Astrocyte (in vitro differentiated cells and primary cell): ENCODE results near the gene PPP1R15B. TPM values are rescaled to one million over a fixed set of nuclear protein-coding genes. Genes with fewer than 3 reads are reported as not detected.

Source experiments
- DNase-seq: peaks from one replicate; pipeline ENCODE4 v3.0.0-alpha.2; 2010; ENCODE audit warnings: low read depth
- FAIRE-seq: peaks from 2 replicates; lab custom pipeline; 2011; peaks lifted over from hg19 to GRCh38; lab: Jason Lieb, UNC
- H2AFZ ChIP-seq: 2 replicates; pipeline ENCODE4 v1.6.0; 2012; ENCODE audit warnings: low read depth, low read length, inconsistent platforms
- H3K27ac ChIP-seq: 2 replicates; pipeline ENCODE4 v1.5.1; 2011; ENCODE audit warnings: low read depth, low read length, inconsistent platforms
- H3K27me3 ChIP-seq: 2 replicates; pipeline ENCODE4 v1.6.0; 2011; ENCODE audit warnings: low read length, inconsistent platforms; ENCODE audit not compliant: insufficient read depth
- H3K36me3 ChIP-seq: 2 replicates; pipeline ENCODE4 v1.5.1; 2011; ENCODE audit warnings: low read length, inconsistent platforms; ENCODE audit not compliant: insufficient read depth
- H3K4me1 ChIP-seq: 2 replicates; pipeline ENCODE4 v1.5.1; 2011; ENCODE audit warnings: low read length, inconsistent platforms; ENCODE audit not compliant: insufficient read depth
- H3K4me2 ChIP-seq: 2 replicates; pipeline ENCODE4 v1.6.0; 2012; ENCODE audit warnings: low read length, inconsistent platforms
- H3K4me3 ChIP-seq: 2 replicates; pipeline ENCODE4 v1.5.1; 2011; ENCODE audit warnings: low read depth, mild to moderate bottlenecking, low read length, inconsistent platforms; ENCODE audit not compliant: insufficient read depth
- H3K79me2 ChIP-seq: 2 replicates; pipeline ENCODE4 v1.6.0; 2012; ENCODE audit warnings: mild to moderate bottlenecking, low read length, inconsistent platforms; ENCODE audit not compliant: insufficient read depth
- H3K9ac ChIP-seq: 2 replicates; pipeline ENCODE4 v1.6.0; 2012; ENCODE audit warnings: mild to moderate bottlenecking, low read length, inconsistent platforms
- H3K9me3 ChIP-seq: 2 replicates; pipeline ENCODE4 v1.5.1; 2012; ENCODE audit warnings: low read depth, mild to moderate bottlenecking, low read length, inconsistent platforms; ENCODE audit not compliant: insufficient read depth
- H4K20me1 ChIP-seq: 2 replicates; pipeline ENCODE4 v1.6.0; 2012; ENCODE audit warnings: low read length, inconsistent platforms; ENCODE audit not compliant: insufficient read depth
- H3K27ac Mint-ChIP-seq: one replicate; pipeline ENCODE4 v1.8.0; 2021; ENCODE audit warnings: mild to moderate bottlenecking, mixed read lengths; ENCODE audit not compliant: unreplicated experiment
- H3K27me3 Mint-ChIP-seq: one replicate; pipeline ENCODE4 v1.8.0; 2021; ENCODE audit warnings: low read depth, mixed read lengths; ENCODE audit not compliant: unreplicated experiment
- H3K36me3 Mint-ChIP-seq: one replicate; pipeline ENCODE4 v1.8.0; 2021; ENCODE audit warnings: low read depth, mixed read lengths; ENCODE audit not compliant: unreplicated experiment
- H3K4me1 Mint-ChIP-seq: one replicate; pipeline ENCODE4 v1.8.0; 2021; ENCODE audit warnings: low read depth, mixed read lengths; ENCODE audit not compliant: unreplicated experiment
- H3K4me3 Mint-ChIP-seq: one replicate; pipeline ENCODE4 v1.8.0; 2021; ENCODE audit warnings: mild to moderate bottlenecking, moderate library complexity, mixed read lengths; ENCODE audit not compliant: unreplicated experiment
- H3K9me3 Mint-ChIP-seq: one replicate; pipeline ENCODE4 v1.8.0; 2021; ENCODE audit warnings: mild to moderate bottlenecking, mixed read lengths; ENCODE audit not compliant: unreplicated experiment
- EZH2 ChIP-seq: IDR thresholded peaks from 2 replicates; pipeline ENCODE4 v1.6.1; 2012; ENCODE audit warnings: mild to moderate bottlenecking, low read length, inconsistent platforms; ENCODE audit not compliant: insufficient read depth
- total RNA-seq: library from RNA; stranded (reverse); gene quantifications from 2 replicates; pipeline ENCODE4 v1.2.1, GENCODE V29; 2021
- TF ChIP-seq, protein P1 (sequence below): IDR thresholded peaks from 2 replicates; pipeline ENCODE4 v1.5.1; 2011; ENCODE audit warnings: low read depth, mild to moderate bottlenecking, inconsistent platforms, low read length, moderate library complexity; ENCODE audit not compliant: insufficient read depth

PPP1R15B gene
- total RNA-seq, 1 donor from 2014 or later = 38.8 TPM

DNA sequence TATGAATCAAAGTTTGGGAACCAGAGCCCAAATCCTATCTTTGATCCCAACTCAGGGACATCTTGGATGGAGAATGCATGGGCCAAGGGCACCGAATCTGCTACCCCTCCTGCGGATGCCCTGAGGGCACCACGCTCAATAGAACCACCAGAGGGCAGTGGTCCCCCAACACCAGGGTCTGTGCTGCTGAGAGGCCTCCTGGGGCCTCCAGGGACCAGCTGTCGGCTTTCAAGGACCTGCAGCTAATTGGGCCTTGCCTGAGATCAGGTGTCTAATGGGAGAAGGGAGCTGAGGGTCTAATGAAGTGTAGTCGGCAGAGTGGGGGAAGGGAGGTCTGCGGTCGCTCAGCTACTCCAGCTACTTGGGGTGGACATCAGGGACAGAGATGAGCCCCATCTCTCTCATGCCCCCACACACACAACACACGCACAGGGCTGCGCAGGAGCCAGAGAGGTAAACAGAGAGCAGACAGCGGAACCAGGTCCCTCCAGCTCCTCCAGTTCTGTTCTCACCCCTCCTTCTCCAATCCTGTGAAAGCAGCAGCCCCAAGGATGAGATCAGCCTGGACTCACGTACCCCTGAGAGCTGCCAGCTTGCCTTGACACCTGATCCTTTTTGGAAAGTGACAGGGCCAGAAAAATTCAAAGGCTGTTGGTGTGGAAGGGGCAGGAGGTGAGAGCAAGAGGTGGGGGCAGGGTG is 34.9 kb upstream of the PPP1R15B start:
- Histone ChIP-seq H3K4me1 (no peaks in the 10 kb centered on the region), H3K9ac (no peak overlapping the region), H2AFZ (no peak overlapping the region), H3K79me2 (no peaks in the 10 kb centered on the region), H3K36me3 (no peaks in the 10 kb centered on the region), H4K20me1 (no peaks in the 10 kb centered on the region), H3K4me2 (no peak overlapping the region), H3K27ac (no peak overlapping the region), H3K4me3 (no peak overlapping the region), H3K9me3 (no peaks in the 10 kb centered on the region), H3K27me3 (peaks cover 2% of the 10 kb centered on the region)
- TF ChIP-seq, protein P1, sequence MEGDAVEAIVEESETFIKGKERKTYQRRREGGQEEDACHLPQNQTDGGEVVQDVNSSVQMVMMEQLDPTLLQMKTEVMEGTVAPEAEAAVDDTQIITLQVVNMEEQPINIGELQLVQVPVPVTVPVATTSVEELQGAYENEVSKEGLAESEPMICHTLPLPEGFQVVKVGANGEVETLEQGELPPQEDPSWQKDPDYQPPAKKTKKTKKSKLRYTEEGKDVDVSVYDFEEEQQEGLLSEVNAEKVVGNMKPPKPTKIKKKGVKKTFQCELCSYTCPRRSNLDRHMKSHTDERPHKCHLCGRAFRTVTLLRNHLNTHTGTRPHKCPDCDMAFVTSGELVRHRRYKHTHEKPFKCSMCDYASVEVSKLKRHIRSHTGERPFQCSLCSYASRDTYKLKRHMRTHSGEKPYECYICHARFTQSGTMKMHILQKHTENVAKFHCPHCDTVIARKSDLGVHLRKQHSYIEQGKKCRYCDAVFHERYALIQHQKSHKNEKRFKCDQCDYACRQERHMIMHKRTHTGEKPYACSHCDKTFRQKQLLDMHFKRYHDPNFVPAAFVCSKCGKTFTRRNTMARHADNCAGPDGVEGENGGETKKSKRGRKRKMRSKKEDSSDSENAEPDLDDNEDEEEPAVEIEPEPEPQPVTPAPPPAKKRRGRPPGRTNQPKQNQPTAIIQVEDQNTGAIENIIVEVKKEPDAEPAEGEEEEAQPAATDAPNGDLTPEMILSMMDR = peak; percentile 53
- TF ChIP-seq EZH2 = no peak
- FAIRE-seq (no peak), DNase-seq (no peak)
- Mint-ChIP-seq H3K4me1 (peaks cover 3% of the 10 kb centered on the region), H3K36me3 (peaks cover 50% of the 10 kb centered on the region), H3K4me3 (no peak overlapping the region), H3K9me3 (no peaks in the 10 kb centered on the region), H3K27me3 (peaks cover 22% of the 10 kb centered on the region), H3K27ac (no peak overlapping the region)

DNA sequence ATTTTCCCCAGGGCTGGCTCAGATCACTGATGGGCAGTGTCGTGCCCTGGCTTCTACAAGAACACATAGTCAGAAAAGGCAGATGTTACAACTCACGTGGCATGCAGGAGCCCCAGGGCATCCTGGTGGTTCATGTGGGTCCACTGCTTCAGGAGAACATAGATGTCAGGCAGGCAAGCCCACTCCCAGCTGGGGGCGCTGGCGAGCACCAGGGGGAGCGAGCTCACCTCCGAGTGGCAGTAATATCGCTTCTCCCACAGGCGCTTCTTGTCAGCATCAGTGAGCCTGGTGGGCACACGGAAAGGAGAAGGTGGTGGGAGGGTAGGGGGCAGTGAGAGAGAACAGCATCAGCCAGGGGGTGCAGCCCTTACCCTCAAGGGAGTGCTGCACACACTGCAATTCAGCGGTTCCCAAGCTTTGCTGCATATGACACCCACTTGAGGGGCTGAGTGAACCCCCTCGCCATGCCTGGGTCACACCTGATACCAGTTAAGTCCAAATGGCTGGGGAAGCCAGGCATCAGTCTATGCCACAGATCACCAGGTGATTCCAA is 34.3 kb upstream of the PPP1R15B start:
- peaks cover 23% of the 10 kb centered on the region for H3K27me3 Mint-ChIP-seq
- Histone ChIP-seq H3K9ac (no peak overlapping the region), H3K27me3 (peaks cover 2% of the 10 kb centered on the region), H3K4me3 (no peak overlapping the region), H4K20me1 (no peaks in the 10 kb centered on the region), H3K36me3 (no peaks in the 10 kb centered on the region), H3K4me2 (no peak overlapping the region), H3K4me1 (no peaks in the 10 kb centered on the region), H2AFZ (no peak overlapping the region), H3K27ac (no peak overlapping the region), H3K79me2 (no peaks in the 10 kb centered on the region), H3K9me3 (no peaks in the 10 kb centered on the region)
- peaks cover 50% of the 10 kb centered on the region for H3K36me3 Mint-ChIP-seq
- H3K4me3 Mint-ChIP-seq = no peak overlapping the region
- H3K27ac Mint-ChIP-seq = no peak overlapping the region
- TF ChIP-seq, protein P1 = no peak
- no peak for TF ChIP-seq EZH2
- no peaks in the 10 kb centered on the region for H3K9me3 Mint-ChIP-seq
- no peak for DNase-seq
- no peak for FAIRE-seq
- H3K4me1 Mint-ChIP-seq = peaks cover 3% of the 10 kb centered on the region
